Measurements from ENCODE around the gene LDAF1. TPM values are rescaled to one million over a fixed set of nuclear protein-coding genes. Genes with fewer than 3 reads are reported as not detected.
"Not testable (repeated sequence)": the region's sequence is repeated elsewhere in the genome, so short reads cannot be mapped to it uniquely, and the experiment has no call there.

Gene LDAF1
- total RNA-seq: 10 to 100 TPM; 16.5 to 28.8 TPM
- polyA plus RNA-seq (2013, experiment 1 of 2): 32.2 TPM
- 26.5 TPM for polyA plus RNA-seq (2013, experiment 2 of 2)
- long read RNA-seq, experiment 1, partial matches to known transcripts: 2 of 9 reads
- long read RNA-seq, experiment 1, other reads (novel, unspliced or antisense): 3 of 9 reads
- long read RNA-seq, experiment 2, transcript TMEM159-201 (5 exons, 2,014 nt): minor isoform, 13 of 42 reads
- long read RNA-seq, experiment 2, transcript TMEM159-202 (5 exons, 1,812 nt): major isoform, 14 of 42 reads
- long read RNA-seq, experiment 2, partial matches to known transcripts: 2 of 42 reads
- long read RNA-seq, experiment 2, other reads (novel, unspliced or antisense): 8 of 42 reads
- long read RNA-seq, experiment 3, transcript TMEM159-201 (5 exons, 2,014 nt): minor isoform, 23 of 66 reads
- long read RNA-seq, experiment 3, transcript TMEM159-202 (5 exons, 1,812 nt): major isoform, 35 of 66 reads
- long read RNA-seq, experiment 3, partial matches to known transcripts: 1 of 66 reads
- long read RNA-seq, experiment 3, other reads (novel, unspliced or antisense): 7 of 66 reads
- long read RNA-seq, experiment 4, transcript TMEM159-201 (5 exons, 2,014 nt): minor isoform, 15 of 47 reads
- long read RNA-seq, experiment 4, transcript TMEM159-202 (5 exons, 1,812 nt): major isoform, 17 of 47 reads
- long read RNA-seq, experiment 4, partial matches to known transcripts: 8 of 47 reads
- long read RNA-seq, experiment 4, other reads (novel, unspliced or antisense): 6 of 47 reads

DNA sequence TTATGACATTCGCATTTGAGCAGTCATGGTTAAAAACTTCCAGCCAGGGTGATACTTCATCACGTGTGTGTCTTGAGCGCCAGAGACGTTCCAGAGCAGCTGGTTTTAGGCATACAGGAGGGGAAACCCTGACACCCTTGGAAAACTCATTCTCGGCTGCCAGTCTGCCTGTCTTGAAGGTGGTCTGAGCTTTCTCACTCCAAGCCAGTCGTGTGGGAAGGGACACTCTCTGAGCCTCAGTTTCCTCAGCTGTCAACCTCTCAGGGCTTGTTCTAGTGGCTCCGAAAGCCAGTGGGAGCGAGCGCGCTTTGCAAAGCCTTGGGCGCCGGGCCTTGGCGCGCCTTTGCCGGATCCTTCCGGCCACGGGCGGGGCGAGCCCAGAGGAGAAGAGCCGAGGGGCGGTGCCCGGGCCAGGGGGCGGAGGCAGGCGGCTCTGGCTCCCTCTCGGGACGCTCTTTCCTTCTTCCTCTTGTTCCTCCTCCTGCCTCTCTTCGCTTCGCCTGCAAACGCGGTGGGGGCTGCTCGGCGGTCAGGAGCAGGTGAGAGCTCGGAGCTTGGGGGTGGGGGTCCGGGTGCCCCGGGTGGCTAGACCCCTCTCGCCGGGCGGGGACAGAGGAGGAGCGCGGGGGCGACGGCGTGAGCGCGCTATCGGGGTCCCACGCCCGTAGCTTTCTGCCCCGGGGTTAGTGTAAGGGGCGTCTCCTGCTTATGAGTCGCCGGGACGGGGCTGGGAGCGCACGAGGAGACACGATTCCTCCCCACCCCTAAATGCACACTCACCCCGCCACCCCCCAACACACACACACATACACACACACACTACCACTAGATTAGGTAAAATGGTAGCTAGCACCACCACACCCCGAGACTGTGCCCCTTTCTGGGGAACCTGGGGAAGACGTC is at the start of gene LDAF1:
Gene LDAF1 (plus strand): TSS at position 467 of the 903 bp plus-strand sequence. CDS start 2,509 bp downstream, outside the sequence.
- H3K9ac ChIP-seq (ENCODE audit: extremely low read depth, low read length, poor library complexity, severe bottlenecking): peak within 1 kb of the TSS; percentile 66
- TF ChIP-seq, protein P1, sequence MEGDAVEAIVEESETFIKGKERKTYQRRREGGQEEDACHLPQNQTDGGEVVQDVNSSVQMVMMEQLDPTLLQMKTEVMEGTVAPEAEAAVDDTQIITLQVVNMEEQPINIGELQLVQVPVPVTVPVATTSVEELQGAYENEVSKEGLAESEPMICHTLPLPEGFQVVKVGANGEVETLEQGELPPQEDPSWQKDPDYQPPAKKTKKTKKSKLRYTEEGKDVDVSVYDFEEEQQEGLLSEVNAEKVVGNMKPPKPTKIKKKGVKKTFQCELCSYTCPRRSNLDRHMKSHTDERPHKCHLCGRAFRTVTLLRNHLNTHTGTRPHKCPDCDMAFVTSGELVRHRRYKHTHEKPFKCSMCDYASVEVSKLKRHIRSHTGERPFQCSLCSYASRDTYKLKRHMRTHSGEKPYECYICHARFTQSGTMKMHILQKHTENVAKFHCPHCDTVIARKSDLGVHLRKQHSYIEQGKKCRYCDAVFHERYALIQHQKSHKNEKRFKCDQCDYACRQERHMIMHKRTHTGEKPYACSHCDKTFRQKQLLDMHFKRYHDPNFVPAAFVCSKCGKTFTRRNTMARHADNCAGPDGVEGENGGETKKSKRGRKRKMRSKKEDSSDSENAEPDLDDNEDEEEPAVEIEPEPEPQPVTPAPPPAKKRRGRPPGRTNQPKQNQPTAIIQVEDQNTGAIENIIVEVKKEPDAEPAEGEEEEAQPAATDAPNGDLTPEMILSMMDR (conservative IDR thresholded peaks at IDR 0.05): no peak
- Mint-ChIP-seq H3K9me3 (peaks cover 4% of the 10 kb centered on the region), H3K27me3 (ENCODE audit: insufficient read depth) (peaks cover 25% of the 10 kb centered on the region), H3K27ac (peak within 1 kb of the TSS; percentile 77), H3K4me3 (peak within 1 kb of the TSS; percentile 79), H3K4me1 (peaks cover 5% of the 10 kb centered on the region), H3K36me3 (ENCODE audit: low read depth) (peaks cover 21% of the 10 kb centered on the region)
- DNase-seq: peak; percentile 94
- H3K27me3 ChIP-seq (ENCODE audit: control insufficient read depth, insufficient read depth, low read length, poor library complexity, severe bottlenecking): no peaks in the 10 kb centered on the region
- peak within 1 kb of the TSS; percentile 94 for H3K4me3 ChIP-seq (ENCODE audit: low read length)
- H3K4me1 ChIP-seq (ENCODE audit: control insufficient read depth, insufficient read depth, low read length): no peaks in the 10 kb centered on the region
- peaks cover 26% of the 10 kb centered on the region for H3K36me3 ChIP-seq (ENCODE audit: control insufficient read depth, insufficient read depth, low read length)
- peaks cover 4% of the 10 kb centered on the region for H3K9me3 ChIP-seq (ENCODE audit: control insufficient read depth, low read length)
- no peak within 1 kb of the TSS for H3K27ac ChIP-seq (ENCODE audit: low read depth, low read length)
- 3 to 15% methylated on average over 7 to 54 of the region's 59 CpGs for WGBS, 2 experiments (ENCODE audit: insufficient coverage in 1 of 2, insufficient read length in 1 of 2)

DNA sequence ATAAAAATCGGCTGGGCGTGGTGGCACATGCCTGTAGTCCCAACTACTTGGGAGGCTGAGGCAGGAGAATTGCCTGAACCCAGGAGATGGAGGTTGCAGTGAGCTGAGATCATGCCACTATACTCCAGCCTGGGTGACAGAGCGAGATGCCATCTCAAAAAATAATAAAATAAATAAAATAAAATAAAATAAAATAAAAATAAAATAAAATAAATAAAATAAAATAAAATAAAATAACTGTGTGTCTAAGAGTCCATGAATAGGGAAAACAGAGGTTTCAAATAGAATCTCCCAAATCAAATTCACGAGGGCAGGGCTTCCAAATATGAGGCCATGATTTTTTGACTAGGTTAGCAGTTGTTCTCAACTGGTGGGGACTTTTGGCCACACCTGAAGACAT is 42.9 kb upstream of the LDAF1 start:
- H3K27me3 ChIP-seq (ENCODE audit: control insufficient read depth, insufficient read depth, low read length, poor library complexity, severe bottlenecking); H3K36me3 ChIP-seq (ENCODE audit: control insufficient read depth, insufficient read depth, low read length); H3K9me3 Mint-ChIP-seq; H3K27ac ChIP-seq (ENCODE audit: low read depth, low read length); H3K4me3 ChIP-seq (ENCODE audit: low read length); H3K4me1 Mint-ChIP-seq; H3K27me3 Mint-ChIP-seq (ENCODE audit: insufficient read depth); H3K4me1 ChIP-seq (ENCODE audit: control insufficient read depth, insufficient read depth, low read length); H3K36me3 Mint-ChIP-seq (ENCODE audit: low read depth); H3K27ac Mint-ChIP-seq; H3K9me3 ChIP-seq (ENCODE audit: control insufficient read depth, low read length); H3K4me3 Mint-ChIP-seq; H3K9ac ChIP-seq (ENCODE audit: extremely low read depth, low read length, poor library complexity, severe bottlenecking); DNase-seq: not testable (repeated sequence)
- WGBS, 2 experiments (ENCODE audit: insufficient coverage in 1 of 2, insufficient read length in 1 of 2): 97 to 100% methylated on average over 2 to 3 of the region's 4 CpGs

DNA sequence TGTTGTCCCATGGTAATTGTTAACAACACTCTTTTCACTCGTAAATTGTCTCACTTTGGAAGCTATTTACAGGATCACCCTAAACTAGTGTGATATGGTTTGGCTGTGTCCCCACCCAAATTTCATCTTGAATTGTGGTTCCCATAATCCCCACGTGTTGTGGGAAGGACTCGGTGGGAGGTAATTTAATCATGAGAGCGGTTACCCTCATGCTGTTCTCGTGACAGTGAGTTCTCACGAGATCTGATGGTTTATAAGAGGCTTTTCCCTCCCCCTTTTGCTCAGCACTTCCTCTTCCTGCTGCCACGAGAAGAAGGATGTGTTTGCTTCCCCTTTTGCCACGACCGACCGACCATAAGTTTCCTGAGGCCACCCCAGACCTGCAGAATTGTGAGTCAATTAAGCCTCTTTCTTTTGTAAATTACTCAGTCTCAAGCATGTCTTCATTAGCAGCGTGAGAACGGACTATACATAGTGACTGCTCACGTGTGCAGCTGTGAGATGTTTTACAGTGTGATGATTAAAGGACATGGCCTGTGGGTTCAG is 42.3 kb upstream of the LDAF1 start:
- Mint-ChIP-seq H3K36me3 (ENCODE audit: low read depth) (no peaks in the 10 kb centered on the region), H3K27ac (no peak overlapping the region), H3K27me3 (ENCODE audit: insufficient read depth) (no peaks in the 10 kb centered on the region), H3K4me3 (no peak overlapping the region), H3K9me3 (no peaks in the 10 kb centered on the region), H3K4me1 (peaks cover 5% of the 10 kb centered on the region)
- DNase-seq: peak; percentile 52
- Histone ChIP-seq H3K36me3 (ENCODE audit: control insufficient read depth, insufficient read depth, low read length) (no peaks in the 10 kb centered on the region), H3K27me3 (ENCODE audit: control insufficient read depth, insufficient read depth, low read length, poor library complexity, severe bottlenecking) (no peaks in the 10 kb centered on the region), H3K4me3 (ENCODE audit: low read length) (no peak overlapping the region), H3K4me1 (ENCODE audit: control insufficient read depth, insufficient read depth, low read length) (no peaks in the 10 kb centered on the region), H3K9ac (ENCODE audit: extremely low read depth, low read length, poor library complexity, severe bottlenecking) (no peak overlapping the region), H3K27ac (ENCODE audit: low read depth, low read length) (no peak overlapping the region), H3K9me3 (ENCODE audit: control insufficient read depth, low read length) (no peaks in the 10 kb centered on the region)
- WGBS, 2 experiments (ENCODE audit: insufficient coverage in 1 of 2, insufficient read length in 1 of 2): 68 to 69% methylated on average over 8 to 13 of the region's 13 CpGs
- TF ChIP-seq, protein P1 (conservative IDR thresholded peaks at IDR 0.05): no peak
